Measurements from ENCODE around the gene AK1. TPM values are rescaled to one million over a fixed set of nuclear protein-coding genes. Genes with fewer than 3 reads are reported as not detected.

Gene AK1
- total RNA-seq, 6 experiments from 2014 or later = 109 to 130 (median 124) TPM

DNA sequence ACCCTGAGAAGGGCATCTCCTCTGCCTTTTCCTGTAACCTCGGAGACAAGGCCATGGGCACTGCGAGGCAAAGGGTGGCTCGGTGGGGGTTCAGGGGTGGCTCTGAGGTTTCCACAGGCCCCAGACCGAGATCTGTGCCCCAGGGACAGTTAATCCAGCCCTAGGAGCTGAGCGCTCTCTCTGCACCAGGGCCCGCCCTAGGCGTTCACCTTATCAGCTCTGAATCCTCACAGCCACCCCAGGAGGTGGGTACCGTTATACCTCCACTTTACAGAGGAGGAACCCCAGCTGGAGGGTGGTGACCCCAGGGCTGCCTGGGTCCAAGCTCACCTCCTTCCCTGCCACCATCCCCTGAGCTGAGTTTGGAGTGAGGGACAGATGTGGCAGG is 20.8 kb downstream of the AK1 start:
- TF ChIP-seq, protein P1, sequence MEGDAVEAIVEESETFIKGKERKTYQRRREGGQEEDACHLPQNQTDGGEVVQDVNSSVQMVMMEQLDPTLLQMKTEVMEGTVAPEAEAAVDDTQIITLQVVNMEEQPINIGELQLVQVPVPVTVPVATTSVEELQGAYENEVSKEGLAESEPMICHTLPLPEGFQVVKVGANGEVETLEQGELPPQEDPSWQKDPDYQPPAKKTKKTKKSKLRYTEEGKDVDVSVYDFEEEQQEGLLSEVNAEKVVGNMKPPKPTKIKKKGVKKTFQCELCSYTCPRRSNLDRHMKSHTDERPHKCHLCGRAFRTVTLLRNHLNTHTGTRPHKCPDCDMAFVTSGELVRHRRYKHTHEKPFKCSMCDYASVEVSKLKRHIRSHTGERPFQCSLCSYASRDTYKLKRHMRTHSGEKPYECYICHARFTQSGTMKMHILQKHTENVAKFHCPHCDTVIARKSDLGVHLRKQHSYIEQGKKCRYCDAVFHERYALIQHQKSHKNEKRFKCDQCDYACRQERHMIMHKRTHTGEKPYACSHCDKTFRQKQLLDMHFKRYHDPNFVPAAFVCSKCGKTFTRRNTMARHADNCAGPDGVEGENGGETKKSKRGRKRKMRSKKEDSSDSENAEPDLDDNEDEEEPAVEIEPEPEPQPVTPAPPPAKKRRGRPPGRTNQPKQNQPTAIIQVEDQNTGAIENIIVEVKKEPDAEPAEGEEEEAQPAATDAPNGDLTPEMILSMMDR (IDR thresholded peaks at IDR 0.05) = no peak
- no peak for DNase-seq
- peaks cover 9% of the 10 kb centered on the region for H3K36me3 Mint-ChIP-seq (ENCODE audit: low read depth)
- H3K9me3 Mint-ChIP-seq = no peaks in the 10 kb centered on the region
- no peak overlapping the region for H3K4me3 Mint-ChIP-seq
- H3K27me3 Mint-ChIP-seq (ENCODE audit: insufficient read depth) = no peaks in the 10 kb centered on the region
- H3K27ac Mint-ChIP-seq = no peak overlapping the region
- H3K4me1 Mint-ChIP-seq (ENCODE audit: low read depth) = peaks cover 16% of the 10 kb centered on the region

DNA sequence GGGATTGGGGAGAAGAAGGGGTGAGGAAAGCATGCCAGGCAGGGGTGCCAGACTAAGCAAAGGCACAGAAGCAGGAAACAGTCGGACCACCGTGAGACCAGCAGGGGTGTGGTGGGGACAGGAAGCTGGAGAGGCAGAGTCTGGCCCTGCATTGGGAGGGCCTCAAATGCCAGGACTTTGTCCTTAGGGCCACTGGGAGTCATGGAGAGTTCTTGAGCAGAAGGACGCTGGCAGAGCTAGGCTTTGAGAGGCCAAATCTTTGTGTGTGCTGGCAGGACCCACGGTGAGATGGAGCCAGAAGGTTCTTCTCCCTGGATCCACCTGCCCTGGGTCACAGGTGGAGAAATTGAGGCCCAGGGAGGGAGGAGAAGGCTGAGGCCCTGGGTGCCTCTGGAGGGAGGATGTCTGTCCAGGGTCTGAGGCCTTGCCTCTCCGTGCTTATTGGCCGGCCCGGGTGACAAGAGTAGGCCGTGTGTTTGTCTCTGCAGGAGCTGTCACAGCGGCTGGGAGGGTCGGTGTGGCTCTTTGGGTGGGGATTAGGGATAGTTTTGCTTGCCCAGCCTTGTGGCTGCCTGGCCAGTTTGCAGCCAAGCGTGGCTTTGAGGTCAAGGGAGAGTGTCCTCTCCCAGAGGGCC is 21.3 kb downstream of the AK1 start:
- H3K36me3 Mint-ChIP-seq (ENCODE audit: low read depth) = peaks cover 9% of the 10 kb centered on the region
- H3K27me3 Mint-ChIP-seq (ENCODE audit: insufficient read depth) = no peaks in the 10 kb centered on the region
- H3K9me3 Mint-ChIP-seq = no peaks in the 10 kb centered on the region
- TF ChIP-seq, protein P1 (IDR thresholded peaks at IDR 0.05) = no peak
- no peak for DNase-seq
- no peak overlapping the region for H3K4me3 Mint-ChIP-seq
- peaks cover 16% of the 10 kb centered on the region for H3K4me1 Mint-ChIP-seq (ENCODE audit: low read depth)
- H3K27ac Mint-ChIP-seq = no peak overlapping the region

DNA sequence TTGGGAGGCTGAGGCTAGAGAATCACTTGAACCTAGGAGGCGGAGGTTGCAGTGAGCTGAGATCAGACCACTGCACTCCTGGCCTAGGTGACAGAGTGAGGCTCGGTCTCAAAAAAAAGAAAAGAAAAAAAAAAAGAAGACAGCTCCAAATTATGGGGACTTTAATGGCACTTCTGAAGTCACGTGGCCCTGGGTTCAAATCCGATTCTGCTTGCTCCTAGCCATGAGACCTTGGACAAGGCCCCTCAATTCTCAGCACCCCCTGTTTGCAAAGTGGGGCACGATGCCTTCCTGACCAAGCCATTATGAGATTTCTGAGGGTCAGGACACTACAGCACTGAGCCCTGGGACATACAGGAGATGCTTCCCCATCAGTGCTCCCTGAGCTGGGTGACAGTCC is 22.0 kb downstream of the AK1 start:
- Mint-ChIP-seq H3K9me3 (peaks cover 2% of the 10 kb centered on the region; the same call in 1 of the 2 replicates), H3K4me3 (no peak overlapping the region), H3K27me3 (ENCODE audit: insufficient read depth) (no peaks in the 10 kb centered on the region), H3K4me1 (ENCODE audit: low read depth) (peaks cover 16% of the 10 kb centered on the region), H3K27ac (peak overlapping the region; percentile 88), H3K36me3 (ENCODE audit: low read depth) (peaks cover 13% of the 10 kb centered on the region)
- no peak for DNase-seq
- TF ChIP-seq, protein P1 (IDR thresholded peaks at IDR 0.05) = no peak

- Mint-ChIP-seq H3K27me3 (ENCODE audit: insufficient read depth) (no peaks in the 10 kb centered on the region), H3K36me3 (ENCODE audit: low read depth) (peaks cover 16% of the 10 kb centered on the region), H3K9me3 (peaks cover 5% of the 10 kb centered on the region), H3K4me3 (no peak overlapping the region), H3K27ac (peak overlapping the region; percentile 88), H3K4me1 (ENCODE audit: low read depth) (peaks cover 16% of the 10 kb centered on the region)
- no peak for DNase-seq
- TF ChIP-seq, protein P1 (IDR thresholded peaks at IDR 0.05) = no peak
Measured at GRCh38 chr9:127854960-127855359, 22.5 kb downstream of the AK1 start.

DNA sequence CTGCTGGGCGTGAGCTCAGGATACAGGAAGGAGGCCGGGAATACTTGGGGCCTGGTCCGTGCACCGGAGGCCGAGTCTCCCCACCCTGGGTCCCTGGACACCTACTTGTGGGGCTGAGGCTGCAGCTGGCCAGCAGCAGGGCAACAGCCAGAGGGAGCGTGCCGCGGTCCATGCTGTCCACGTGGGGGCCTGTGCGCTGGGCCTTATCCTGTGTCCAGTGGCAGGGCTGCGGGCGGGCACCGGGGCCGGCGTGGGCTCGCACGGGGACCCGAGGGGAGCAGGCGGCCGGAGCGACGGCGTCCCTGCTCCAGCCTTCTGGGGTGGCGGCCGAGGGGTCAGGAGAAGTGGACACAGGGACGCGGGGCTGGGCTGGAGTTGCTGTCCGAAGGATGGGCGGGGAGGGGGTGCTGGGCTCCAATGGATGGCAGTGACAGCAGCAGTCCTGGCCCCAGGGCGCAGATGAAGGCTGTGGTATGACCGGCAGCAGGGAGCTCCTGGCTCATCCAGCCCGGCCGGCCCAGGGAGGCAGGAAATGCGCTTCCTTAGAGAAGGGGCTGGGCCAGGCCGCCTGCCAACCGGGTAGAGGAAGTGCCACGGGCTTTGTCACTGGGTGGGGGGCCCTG is 23.2 kb downstream of the AK1 start, which contains the start of gene ENG:
ENG (minus strand) TSS at position 475 of the 623 bp plus-strand sequence; CDS start at position 172, 303 bp downstream.
- Mint-ChIP-seq H3K27me3 (ENCODE audit: insufficient read depth) (no peaks in the 10 kb centered on the region), H3K27ac (peak within 1 kb of the TSS; percentile 88), H3K9me3 (peaks cover 12% of the 10 kb centered on the region), H3K4me3 (peak within 1 kb of the TSS; percentile 94), H3K4me1 (ENCODE audit: low read depth) (peaks cover 17% of the 10 kb centered on the region), H3K36me3 (ENCODE audit: low read depth) (peaks cover 23% of the 10 kb centered on the region)
- DNase-seq = peak; percentile 63
- TF ChIP-seq, protein P1 (IDR thresholded peaks at IDR 0.05) = peak; percentile 46
